Mucosa of rectum (tissue), 2 donors: ENCODE data around the gene USH2A.

ENCODE experiments used
- H3K27ac ChIP-seq, 2 donors: one replicate each; pipeline ENCODE4 v1.7.0; 2013; ENCODE audit warnings: inconsistent platforms in 2 of 2, low read depth in 2 of 2, low read length in 2 of 2
- H3K27me3 ChIP-seq, 2 donors: one replicate each; pipeline ENCODE4 v1.7.0; 2013; ENCODE audit warnings: low read length in 2 of 2; ENCODE audit not compliant: control insufficient read depth in 2 of 2, insufficient read depth in 2 of 2
- H3K36me3 ChIP-seq, 2 donors: one replicate each; pipeline ENCODE4 v1.7.0; 2013; ENCODE audit warnings: low read length in 2 of 2; ENCODE audit not compliant: control insufficient read depth in 2 of 2, insufficient read depth in 2 of 2
- H3K4me1 ChIP-seq, 2 donors: one replicate each; pipeline ENCODE4 v1.7.0; 2013; ENCODE audit warnings: low read length in 2 of 2, mild to moderate bottlenecking in 1 of 2; ENCODE audit not compliant: control insufficient read depth in 2 of 2, insufficient read depth in 2 of 2
- H3K4me3 ChIP-seq, 2 donors: one replicate each; pipeline ENCODE4 v1.7.0; 2013; ENCODE audit warnings: low read length in 2 of 2
- H3K9ac ChIP-seq, 2 donors: one replicate each; pipeline ENCODE4 v1.7.0; 2013; ENCODE audit warnings: low read length in 2 of 2, low read depth in 1 of 2, mild to moderate bottlenecking in 1 of 2
- H3K9me3 ChIP-seq, 2 donors: one replicate each; pipeline ENCODE4 v1.7.0; 2013; ENCODE audit warnings: low read length in 2 of 2; ENCODE audit not compliant: control insufficient read depth in 2 of 2
- donor health status: healthy.
- donor health status: Normal muscosa, but diverticular disease.

USH2A gene

DNA sequence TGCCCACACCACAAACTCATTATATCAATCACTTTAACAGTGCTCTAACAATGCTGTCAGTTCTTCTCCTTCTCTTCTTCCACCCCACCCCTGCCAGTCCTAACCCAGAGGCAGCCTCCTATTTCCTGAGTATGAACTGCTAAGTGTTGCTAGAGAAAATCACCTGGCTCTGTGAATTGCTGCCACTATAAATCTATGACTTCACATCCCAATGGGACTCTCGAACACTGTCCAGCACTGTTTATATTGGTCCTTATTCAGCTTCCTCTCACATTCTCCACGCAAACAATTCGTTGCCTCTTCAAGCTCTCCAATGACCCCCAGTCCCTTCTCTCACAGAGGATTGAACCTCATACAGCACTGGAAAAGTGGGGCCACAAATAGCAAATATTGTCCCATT is 27.0 kb upstream of the USH2A start:
- H3K27ac ChIP-seq = no peak overlapping the region
- no peak overlapping the region for H3K9ac ChIP-seq
- H3K36me3 ChIP-seq = no peaks in the 10 kb centered on the region
- H3K4me3 ChIP-seq = no peak overlapping the region
- no peaks in the 10 kb centered on the region for H3K9me3 ChIP-seq
- no peaks in the 10 kb centered on the region for H3K4me1 ChIP-seq
- H3K27me3 ChIP-seq = no peaks in the 10 kb centered on the region

GRCh38 chr1:216448011-216448510 is 24.8 kb upstream of the USH2A start:
- no peak overlapping the region for H3K9ac ChIP-seq
- H3K4me3 ChIP-seq = no peak overlapping the region
- H3K27ac ChIP-seq = no peak overlapping the region
- no peaks in the 10 kb centered on the region for H3K4me1 ChIP-seq
- H3K36me3 ChIP-seq = no peaks in the 10 kb centered on the region
- H3K9me3 ChIP-seq = no peaks in the 10 kb centered on the region
- H3K27me3 ChIP-seq = no peaks in the 10 kb centered on the region

- H3K9ac ChIP-seq = no peak overlapping the region
- H3K4me3 ChIP-seq = no peak overlapping the region
- no peaks in the 10 kb centered on the region for H3K36me3 ChIP-seq
- no peaks in the 10 kb centered on the region for H3K27me3 ChIP-seq
- no peaks in the 10 kb centered on the region for H3K9me3 ChIP-seq
- H3K27ac ChIP-seq = no peak overlapping the region
- H3K4me1 ChIP-seq = no peaks in the 10 kb centered on the region
These were observed 14.4 kb upstream of the USH2A start for GRCh38 chr1:216437603-216438002.

- no peaks in the 10 kb centered on the region for H3K4me1 ChIP-seq
- H3K27me3 ChIP-seq = no peaks in the 10 kb centered on the region
- H3K9me3 ChIP-seq = no peaks in the 10 kb centered on the region
- H3K27ac ChIP-seq = no peak overlapping the region
- no peak overlapping the region for H3K4me3 ChIP-seq
- H3K9ac ChIP-seq = no peak overlapping the region
- H3K36me3 ChIP-seq = no peaks in the 10 kb centered on the region
These were observed 11.0 kb upstream of the USH2A start for GRCh38 chr1:216434232-216434631.

DNA sequence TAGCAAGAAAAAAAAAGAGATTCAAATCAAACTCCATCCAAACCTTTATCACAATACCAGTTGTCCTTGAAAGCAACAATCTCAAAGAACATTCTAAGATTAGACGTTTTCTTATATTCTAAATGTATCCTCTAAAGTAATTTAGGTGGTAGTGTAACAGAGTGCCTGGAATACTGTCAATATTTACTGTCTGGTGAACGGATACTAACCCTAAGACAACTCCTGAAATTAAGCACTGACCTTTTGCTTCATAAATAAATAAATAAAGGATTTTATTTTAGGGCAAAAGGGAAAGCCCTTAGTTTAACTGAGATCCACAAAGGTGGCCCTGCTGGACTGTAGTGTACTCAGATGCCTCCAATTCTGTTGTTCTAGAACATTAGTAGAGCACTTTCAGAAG is 9.9 kb upstream of the USH2A start:
- Histone ChIP-seq H3K27ac (no peak overlapping the region), H3K9ac (no peak overlapping the region), H3K4me1 (no peaks in the 10 kb centered on the region), H3K27me3 (no peaks in the 10 kb centered on the region), H3K36me3 (no peaks in the 10 kb centered on the region), H3K4me3 (no peak overlapping the region), H3K9me3 (no peaks in the 10 kb centered on the region)

- Histone ChIP-seq H3K9ac (no peak overlapping the region), H3K4me1 (no peaks in the 10 kb centered on the region), H3K4me3 (no peak overlapping the region), H3K36me3 (no peaks in the 10 kb centered on the region), H3K27ac (no peak overlapping the region), H3K9me3 (no peaks in the 10 kb centered on the region), H3K27me3 (no peaks in the 10 kb centered on the region)
These were observed 7.5 kb upstream of the USH2A start for GRCh38 chr1:216430744-216431143.

DNA sequence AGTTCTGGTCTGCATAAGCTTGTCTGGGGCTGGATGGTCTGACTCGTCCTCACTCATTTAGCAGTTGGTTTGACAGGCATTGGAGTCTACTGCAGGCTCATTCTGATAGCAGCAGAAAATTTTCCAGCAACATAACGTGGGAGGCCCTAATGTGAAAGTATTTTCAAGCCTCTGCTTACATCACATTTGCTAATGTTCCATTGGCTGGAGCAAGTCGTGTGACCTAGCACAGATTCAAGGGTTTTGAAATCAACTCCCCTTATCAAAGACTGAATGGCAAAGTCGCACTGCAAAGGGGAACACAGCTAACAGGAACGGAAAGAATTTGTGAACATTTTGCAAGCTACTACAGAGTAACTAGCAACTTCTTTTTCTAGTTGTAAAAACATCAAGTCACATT is 2.3 kb upstream of the USH2A start:
- H3K4me3 ChIP-seq = no peak overlapping the region
- H3K4me1 ChIP-seq = no peaks in the 10 kb centered on the region

DNA sequence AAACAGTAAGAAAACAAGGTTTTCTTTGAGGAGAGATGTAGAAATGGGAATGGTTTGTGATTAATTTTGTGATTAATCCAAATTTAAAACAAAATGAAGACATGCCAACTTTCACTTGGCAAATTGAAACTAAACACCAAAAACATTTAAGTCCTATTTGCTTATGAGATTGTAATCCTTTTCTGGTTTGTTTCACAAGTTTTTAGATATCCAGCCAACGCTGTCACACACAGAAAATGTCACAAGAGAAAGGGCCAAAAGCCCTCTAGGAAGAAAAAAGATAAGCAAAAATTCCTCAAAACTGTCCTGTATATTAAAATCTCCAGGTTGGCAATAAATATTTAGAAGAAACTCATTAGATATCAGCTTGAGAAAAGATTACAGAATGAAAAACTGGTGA is 2.5 kb downstream of the USH2A start:
- Histone ChIP-seq H3K27ac (no peak overlapping the region), H3K27me3 (no peaks in the 10 kb centered on the region), H3K4me3 (no peak overlapping the region)

More for the DNA sequence above, 2.3 kb upstream of the USH2A start:
- Histone ChIP-seq H3K36me3 (no peaks in the 10 kb centered on the region), H3K27ac (no peak overlapping the region), H3K27me3 (no peaks in the 10 kb centered on the region), H3K9me3 (no peaks in the 10 kb centered on the region), H3K9ac (no peak overlapping the region)

DNA sequence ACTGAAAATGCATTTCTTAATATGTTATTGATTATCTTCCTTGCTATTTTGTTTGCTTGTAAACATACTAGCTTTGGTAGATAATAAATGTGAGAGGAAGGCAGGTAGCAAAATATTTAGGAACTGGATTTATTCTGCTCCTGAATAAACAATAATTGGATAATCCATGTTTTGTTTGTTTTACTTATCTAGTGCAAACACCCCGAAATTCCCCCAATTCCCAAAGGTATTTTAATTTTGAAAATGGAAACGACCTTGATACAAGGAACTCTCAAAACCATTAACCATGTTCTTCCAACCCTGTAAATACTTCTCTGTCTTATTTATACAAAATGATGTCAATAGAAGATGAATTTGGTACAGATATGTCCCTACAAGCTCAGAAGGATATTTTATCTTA is 3.0 kb downstream of the USH2A start:
- Histone ChIP-seq H3K9ac (no peak overlapping the region), H3K36me3 (no peaks in the 10 kb centered on the region), H3K27ac (no peak overlapping the region), H3K4me1 (no peaks in the 10 kb centered on the region), H3K4me3 (no peak overlapping the region), H3K9me3 (no peaks in the 10 kb centered on the region), H3K27me3 (no peaks in the 10 kb centered on the region)

More for the DNA sequence above, 2.5 kb downstream of the USH2A start:
- Histone ChIP-seq H3K36me3 (no peaks in the 10 kb centered on the region), H3K9me3 (no peaks in the 10 kb centered on the region), H3K4me1 (no peaks in the 10 kb centered on the region), H3K9ac (no peak overlapping the region)

DNA sequence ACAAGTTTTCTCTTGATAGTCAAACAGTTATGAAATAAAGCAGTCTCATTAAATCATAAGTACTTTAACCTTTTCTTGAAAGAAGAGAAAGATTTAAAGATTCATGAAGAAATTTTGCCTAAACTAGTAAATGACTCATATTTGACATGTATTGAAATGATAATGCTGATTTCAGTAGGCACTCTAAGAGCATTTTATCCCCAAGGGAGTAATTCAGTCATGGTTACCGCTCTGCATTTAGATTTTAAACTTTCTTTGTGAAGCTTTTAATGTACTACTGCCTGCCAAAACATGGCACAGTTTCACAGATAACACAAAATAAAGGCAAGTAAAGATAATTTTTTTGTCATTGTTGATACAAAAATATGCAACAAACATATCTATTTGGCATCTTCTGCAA is 6.8 kb downstream of the USH2A start:
- Histone ChIP-seq H3K9ac (no peak overlapping the region), H3K9me3 (no peaks in the 10 kb centered on the region), H3K27ac (no peak overlapping the region), H3K36me3 (no peaks in the 10 kb centered on the region), H3K27me3 (no peaks in the 10 kb centered on the region), H3K4me3 (no peak overlapping the region), H3K4me1 (no peaks in the 10 kb centered on the region)

- Histone ChIP-seq H3K4me1 (no peaks in the 10 kb centered on the region), H3K9me3 (no peaks in the 10 kb centered on the region)
These were observed 13.2 kb downstream of the USH2A start for GRCh38 chr1:216410026-216410425.

More at GRCh38 chr1:216410026-216410425, 13.2 kb downstream of the USH2A start:
- Histone ChIP-seq H3K36me3 (no peaks in the 10 kb centered on the region), H3K9ac (no peak overlapping the region), H3K27me3 (no peaks in the 10 kb centered on the region), H3K27ac (no peak overlapping the region), H3K4me3 (no peak overlapping the region)
